ENCODE results near the gene HIBADH.

DNA sequence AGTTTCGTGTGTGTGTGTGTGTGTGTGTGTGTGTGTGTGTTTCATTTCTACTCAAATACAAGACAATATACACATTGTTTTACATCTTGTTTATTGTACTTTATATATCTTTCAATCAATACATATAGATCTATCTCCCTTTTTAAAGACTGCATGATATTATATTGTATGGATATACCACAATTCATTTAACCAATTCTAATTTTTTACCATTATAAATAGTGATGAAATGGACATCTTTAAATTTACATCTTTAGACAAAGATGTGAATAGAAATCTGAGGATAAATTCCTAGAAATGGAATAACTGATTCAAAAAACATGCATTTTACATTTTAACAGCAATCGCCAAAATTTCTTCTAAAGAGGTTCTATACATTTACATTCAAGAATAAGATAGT, 23.2 kb upstream of the HIBADH start:
- TF ChIP-seq POLR2A (IDR thresholded peaks at IDR 0.05) (no peak), CTCF (IDR thresholded peaks at IDR 0.05) (no peak)
